GM15510 (cell line): ENCODE measurements around the gene NR2F2.

Experiments used
- POLR2A ChIP-seq: IDR thresholded peaks from 3 replicates; pipeline ENCODE4 v1.6.1; 2011; ENCODE audit warnings: borderline replicate concordance; ENCODE audit not compliant: insufficient read length; ENCODE audit errors: extremely low read depth

Gene NR2F2

GRCh38 chr15:96358821-96359615 is 28.5 kb downstream of the NR2F2 start:
- no peak for TF ChIP-seq POLR2A

DNA sequence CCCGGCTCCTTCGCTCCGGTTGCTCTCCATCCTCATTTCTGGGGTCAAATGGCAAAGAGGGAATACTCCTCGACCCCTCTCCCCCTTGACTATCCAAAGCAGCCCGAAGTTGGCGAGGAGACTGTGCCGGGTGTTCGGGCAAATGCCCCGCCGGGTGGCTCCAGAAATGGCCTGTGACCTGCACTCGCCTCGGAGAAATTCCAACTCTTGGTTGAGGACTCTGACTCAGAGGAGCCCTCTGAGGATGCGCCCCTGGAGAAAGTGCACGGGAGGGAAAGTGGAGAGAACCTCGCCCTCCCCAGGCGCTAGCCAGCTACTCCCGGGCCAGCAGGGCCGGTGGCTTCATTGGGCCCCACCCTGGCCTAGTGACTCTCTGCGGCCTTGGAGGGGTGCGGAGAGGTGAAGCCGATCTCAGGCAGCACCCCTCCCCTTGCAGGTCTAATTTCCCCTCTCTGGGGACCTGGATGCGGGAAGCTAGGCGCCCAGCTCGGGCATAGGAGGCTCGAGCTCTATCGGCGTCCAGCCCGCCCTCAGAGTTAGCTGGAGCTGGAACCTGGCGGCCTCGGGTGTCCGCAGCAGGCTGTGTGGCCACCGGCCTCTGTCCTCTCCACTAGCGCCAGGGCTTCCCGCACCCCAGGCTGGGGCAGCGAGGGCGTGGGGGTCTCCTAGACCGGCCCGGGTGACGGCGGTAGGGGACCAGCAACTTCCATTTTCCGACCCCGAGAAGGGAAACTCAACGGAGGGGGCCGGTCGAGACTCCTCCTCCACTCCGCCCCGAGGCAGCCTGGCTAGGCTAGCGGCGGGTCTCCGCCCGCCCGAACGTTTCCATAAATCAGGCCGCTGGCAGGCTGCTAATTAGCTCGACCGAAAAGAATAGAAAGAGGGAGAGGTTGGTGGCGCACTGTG is 29.4 kb downstream of the NR2F2 start:
- no peak for TF ChIP-seq POLR2A

DNA sequence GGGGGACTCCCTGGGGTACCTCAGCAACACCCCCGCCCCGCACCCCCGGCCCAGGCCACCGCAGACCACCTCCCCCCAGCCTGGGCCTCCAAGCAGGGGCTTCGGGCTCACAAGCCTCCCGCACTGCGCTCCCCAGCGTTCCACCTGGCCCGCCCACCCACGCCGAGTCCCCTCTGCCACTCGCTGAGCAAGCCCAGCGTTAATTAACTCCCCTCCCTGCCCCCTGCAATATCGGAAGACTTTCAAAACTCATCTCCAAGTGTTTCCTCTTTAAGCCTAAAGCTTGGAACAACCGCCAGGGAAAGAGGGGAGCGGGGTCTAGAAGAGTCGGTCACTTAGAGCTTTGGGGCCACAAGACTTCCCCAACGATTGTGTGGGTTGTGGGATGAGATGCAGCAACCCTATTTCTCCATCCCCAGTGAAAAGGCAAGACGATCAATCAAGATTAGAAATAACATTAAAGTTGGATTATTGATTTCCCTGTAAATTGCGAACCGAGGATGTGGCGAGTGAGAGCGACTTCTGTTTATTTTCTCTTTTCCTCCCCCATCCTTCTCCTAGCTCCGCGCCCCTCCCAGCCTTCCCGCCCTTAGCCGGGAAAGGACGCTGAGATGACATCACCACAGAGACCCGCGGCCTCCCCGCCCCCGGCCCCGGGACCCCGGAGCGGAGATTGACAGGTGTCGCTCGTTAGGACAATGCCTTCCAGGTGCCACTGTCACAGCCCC is 30.2 kb downstream of the NR2F2 start:
- no peak for TF ChIP-seq POLR2A

DNA sequence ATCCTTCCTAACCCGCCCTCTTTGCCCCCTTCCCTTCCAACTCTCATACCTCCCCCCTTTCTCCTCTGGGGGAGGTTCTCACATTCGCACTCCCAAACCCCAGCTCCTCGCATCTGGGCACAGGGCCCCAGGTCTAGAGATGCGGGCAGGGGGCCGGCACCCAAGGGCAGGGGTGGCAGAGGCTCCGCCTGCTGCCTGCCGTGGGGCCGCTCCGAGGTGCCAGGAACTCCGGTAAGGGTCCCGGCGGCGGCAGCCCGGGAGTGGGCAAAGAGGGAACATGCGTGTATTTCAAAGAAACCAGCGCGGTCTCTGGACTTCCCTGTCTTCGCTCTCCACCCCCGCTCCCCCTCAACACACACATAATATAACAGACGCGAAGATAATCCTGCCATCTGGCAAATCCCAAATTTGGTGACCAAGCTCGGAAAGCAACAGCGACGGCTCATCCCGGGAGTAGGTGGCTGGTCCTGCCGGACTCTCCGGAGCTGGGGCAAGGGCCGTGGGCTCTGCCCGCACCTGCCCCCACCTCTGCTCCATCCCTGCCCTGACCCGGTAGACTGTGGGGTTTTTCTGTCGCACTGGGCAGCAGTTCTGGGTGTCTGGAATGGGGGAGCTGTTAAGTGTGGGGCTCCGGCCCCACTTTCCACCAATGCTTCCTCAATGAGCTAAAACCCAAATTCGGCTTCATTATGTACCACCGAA is 31.0 kb downstream of the NR2F2 start:
- TF ChIP-seq POLR2A = no peak

GRCh38 chr15:96362011-96362754 is 31.7 kb downstream of the NR2F2 start:
- TF ChIP-seq POLR2A = no peak

GRCh38 chr15:96362755-96363651 is 32.5 kb downstream of the NR2F2 start:
- TF ChIP-seq POLR2A = no peak

DNA sequence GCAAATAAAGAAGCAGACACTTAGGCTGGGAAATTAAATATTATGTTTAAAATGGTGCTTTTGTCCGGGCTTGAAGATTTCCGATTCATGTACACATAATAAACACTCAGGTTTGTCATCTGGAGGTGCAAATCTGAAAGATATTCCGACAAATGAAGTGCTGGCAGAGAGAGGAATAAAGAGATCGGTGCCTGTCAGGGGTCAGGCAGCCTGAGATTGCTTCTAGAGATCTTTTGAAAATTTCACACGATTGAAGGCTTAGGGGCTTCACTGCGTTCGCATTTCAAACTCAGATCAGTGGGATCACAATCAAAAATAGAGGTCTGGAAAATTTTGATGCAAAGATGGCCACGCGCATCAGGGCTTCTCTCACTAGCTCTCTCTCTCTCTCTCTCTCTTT is 33.2 kb downstream of the NR2F2 start:
- TF ChIP-seq POLR2A = no peak

DNA sequence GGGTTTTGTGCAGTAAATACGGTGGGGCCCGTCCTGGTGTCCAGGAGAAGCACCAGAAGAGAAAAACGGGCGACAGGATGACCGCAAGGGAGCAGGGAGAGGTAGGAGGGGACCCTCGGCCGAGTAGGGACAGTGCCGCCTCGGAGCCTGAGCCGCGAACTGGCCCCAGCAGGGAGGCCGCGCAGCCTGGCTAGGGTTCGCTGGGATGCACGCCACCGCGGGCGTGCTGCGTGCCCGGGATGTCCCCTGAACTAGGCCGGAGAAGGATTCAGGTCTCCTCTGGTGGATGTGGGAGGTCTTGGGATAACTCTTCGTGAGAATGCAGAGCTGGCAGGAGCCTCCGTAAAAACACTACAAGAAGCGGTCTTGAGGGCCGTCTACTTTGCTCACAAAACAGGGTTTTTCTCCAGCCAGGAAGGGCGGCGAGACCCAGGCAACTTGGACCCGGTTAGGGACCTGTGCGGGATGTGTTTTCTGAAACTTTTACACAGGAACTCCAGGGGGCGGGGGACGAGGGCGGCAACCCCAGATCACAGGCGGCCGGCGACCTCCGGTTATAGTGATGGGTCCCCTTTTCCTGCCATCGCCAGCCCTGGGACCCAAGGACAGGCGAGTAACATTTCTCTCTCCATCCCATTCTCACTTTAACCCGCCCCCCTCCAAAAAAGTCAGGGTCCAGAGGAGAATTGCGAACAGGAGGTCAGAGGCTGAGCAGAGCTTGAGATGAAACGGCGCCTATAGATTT is 35.5 kb downstream of the NR2F2 start:
- no peak for TF ChIP-seq POLR2A

DNA sequence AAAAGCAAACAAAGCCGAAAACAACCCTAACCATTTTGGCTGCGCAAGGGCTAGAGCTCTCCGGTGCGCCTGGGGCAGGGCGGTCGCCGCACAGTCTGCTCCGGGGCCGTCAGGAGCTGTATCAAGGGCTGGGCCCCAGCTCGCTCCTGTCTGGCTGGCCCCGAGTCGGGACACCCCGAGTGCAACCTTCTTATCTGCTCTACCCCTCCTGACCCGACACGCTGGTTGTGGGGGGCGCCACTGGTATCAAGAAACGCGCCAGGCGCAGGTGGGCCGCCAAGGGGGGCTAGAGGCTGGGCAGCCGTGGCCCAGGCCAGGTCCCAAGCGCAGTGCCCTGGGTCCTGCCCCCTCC is 36.0 kb downstream of the NR2F2 start:
- no peak for TF ChIP-seq POLR2A

- no peak for TF ChIP-seq POLR2A
These were observed 37.1 kb downstream of the NR2F2 start for GRCh38 chr15:96367311-96368200.

DNA sequence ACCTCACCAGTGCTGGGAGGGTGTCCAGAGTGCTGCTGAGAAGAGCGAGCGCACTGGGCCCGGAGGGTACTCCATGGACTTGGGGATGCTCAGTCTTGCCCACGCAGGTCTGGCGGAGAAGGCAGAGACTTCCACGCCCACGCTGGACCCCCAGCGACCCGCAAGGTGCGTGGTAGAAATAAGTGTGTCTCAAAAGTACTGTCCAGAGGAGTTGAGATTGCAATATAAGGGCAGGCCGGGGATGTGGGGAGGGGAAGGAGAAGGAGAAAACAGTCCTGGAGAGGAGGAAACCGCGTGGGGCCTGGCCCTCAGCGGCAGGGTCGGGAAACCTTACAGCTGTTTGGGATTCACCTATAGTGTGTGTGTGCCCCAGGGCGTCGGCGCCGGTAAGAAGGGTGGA is 38.9 kb downstream of the NR2F2 start:
- no peak for TF ChIP-seq POLR2A
